Measurements from ENCODE around the gene THSD4. TPM values are rescaled to one million over a fixed set of nuclear protein-coding genes. Genes with fewer than 3 reads are reported as not detected.

THSD4 gene
- total RNA-seq, 2 donors from 2014 or later = 0.08 TPM; not detected in 1

DNA sequence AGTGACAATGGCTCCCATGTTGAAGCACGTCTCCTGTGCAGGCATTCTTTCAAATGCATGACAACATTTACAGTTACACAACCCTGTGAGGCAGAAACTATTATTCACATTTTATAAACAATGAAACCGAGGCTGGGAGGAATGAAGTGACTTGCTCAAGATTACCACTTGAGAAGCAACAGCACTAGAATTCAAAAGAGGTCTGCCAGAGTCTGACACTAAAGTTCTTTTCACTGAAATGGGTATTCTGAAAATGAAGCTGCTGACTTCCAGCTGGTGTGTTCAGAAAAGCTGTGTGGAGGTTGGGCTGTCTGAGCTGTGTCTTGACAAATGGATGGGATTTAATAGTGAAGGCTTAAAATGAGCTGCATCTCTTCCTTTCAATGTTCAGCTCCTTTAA lies 104.4 kb downstream of the THSD4 start:
- Mint-ChIP-seq H3K4me3 (no peak overlapping the region), H3K27ac (no peak overlapping the region), H3K4me1 (no peaks in the 10 kb centered on the region), H3K36me3 (ENCODE audit: low read depth) (no peaks in the 10 kb centered on the region), H3K27me3 (peaks cover 21% of the 10 kb centered on the region), H3K9me3 (no peaks in the 10 kb centered on the region)
- no peak for ATAC-seq (replicated peaks)

DNA sequence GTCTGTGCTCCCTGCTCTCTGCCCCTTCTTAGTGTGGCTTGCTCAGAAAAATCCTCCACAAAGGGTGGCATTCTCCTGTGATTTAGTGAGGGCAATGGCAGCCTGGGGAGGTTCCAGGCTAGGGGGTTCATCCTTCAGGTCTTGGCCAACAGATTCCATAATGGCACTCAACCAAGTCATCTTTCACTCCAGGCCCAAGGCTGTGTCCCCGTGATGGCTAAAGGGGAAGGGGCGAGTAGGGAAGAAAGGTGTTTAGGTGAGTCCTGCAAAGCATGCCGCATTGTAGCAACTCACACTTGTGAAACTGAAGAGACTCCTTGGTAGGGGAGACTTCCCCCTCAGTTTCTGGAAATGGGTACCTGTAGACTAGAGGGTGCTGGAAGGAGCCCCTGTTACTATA lies 105.6 kb downstream of the THSD4 start:
- H3K27ac Mint-ChIP-seq = no peak overlapping the region
- H3K9me3 Mint-ChIP-seq = no peaks in the 10 kb centered on the region
- no peak overlapping the region for H3K4me3 Mint-ChIP-seq
- peaks cover 19% of the 10 kb centered on the region for H3K27me3 Mint-ChIP-seq
- no peak for ATAC-seq (replicated peaks)
- no peaks in the 10 kb centered on the region for H3K36me3 Mint-ChIP-seq (ENCODE audit: low read depth)
- H3K4me1 Mint-ChIP-seq = no peaks in the 10 kb centered on the region

DNA sequence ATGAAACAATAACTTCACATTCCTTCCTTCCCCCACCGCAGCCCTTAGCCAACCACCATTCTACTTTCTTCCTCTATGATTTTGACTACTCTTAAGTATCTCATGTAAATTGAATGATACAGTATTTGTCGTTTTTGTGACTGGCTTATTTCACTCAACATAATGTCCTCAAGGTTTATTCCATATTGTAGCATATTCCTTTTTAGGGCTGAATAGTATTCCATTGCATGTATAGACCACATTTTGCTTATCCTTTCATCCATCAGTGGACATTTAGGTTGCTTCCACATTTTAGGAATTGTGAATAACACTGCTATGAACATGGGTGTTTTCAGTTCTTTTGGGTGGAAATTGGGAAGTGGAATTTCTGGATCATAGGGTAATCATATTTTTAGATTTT lies 106.1 kb downstream of the THSD4 start:
- H3K4me3 Mint-ChIP-seq = no peak overlapping the region
- ATAC-seq (replicated peaks) = no peak
- H3K27ac Mint-ChIP-seq = no peak overlapping the region
- H3K9me3 Mint-ChIP-seq = no peaks in the 10 kb centered on the region
- no peaks in the 10 kb centered on the region for H3K4me1 Mint-ChIP-seq
- H3K36me3 Mint-ChIP-seq (ENCODE audit: low read depth) = no peaks in the 10 kb centered on the region
- H3K27me3 Mint-ChIP-seq = peaks cover 16% of the 10 kb centered on the region

DNA sequence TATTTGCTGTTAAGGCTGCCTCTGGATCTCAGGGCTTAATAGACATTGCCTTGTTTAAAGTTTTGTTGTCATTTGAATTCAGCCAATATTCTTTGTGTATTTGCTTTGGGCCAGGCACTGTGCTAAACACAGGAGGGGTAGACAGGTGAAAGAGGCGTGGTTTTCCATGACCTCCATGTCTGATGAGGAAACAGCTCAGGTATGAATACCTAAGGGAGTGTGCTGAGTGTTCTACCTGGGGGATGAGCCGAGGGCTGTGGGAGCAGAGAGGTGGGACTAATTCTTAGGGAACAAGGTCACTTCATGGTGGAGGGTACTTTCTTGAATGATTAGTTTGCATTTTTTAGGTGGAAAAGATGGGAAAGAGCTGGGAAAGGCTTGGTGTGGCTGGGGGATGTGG lies 108.2 kb downstream of the THSD4 start:
- H3K4me3 Mint-ChIP-seq = no peak overlapping the region
- H3K27ac Mint-ChIP-seq = no peak overlapping the region
- no peaks in the 10 kb centered on the region for H3K36me3 Mint-ChIP-seq (ENCODE audit: low read depth)
- peaks cover 15% of the 10 kb centered on the region for H3K27me3 Mint-ChIP-seq
- H3K9me3 Mint-ChIP-seq = no peaks in the 10 kb centered on the region
- no peaks in the 10 kb centered on the region for H3K4me1 Mint-ChIP-seq
- ATAC-seq (replicated peaks) = no peak

- Mint-ChIP-seq H3K9me3 (no peaks in the 10 kb centered on the region), H3K4me1 (no peaks in the 10 kb centered on the region), H3K4me3 (no peak overlapping the region), H3K36me3 (ENCODE audit: low read depth) (no peaks in the 10 kb centered on the region), H3K27ac (no peak overlapping the region), H3K27me3 (peaks cover 14% of the 10 kb centered on the region)
- no peak for ATAC-seq (replicated peaks)
These were observed 108.8 kb downstream of the THSD4 start for GRCh38 chr15:71224024-71224423.

DNA sequence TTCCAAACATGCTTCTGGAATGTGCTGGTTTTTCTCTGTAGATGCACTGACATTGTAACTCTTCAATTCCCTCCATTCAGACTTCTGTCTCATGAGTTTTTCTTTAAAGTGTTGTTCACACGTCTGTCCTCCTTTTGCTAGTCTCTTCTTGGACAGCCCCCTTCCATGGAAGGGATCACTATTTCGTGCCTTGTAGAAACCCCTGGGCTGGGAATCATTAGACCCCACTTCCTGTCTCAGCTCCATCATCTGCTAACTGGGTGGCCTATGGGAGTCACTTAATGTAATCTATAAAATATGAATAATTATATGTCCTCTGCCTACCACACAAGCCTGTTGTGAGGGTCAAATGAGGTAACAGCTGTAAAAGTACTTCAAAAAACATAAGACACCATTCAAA lies 110.6 kb downstream of the THSD4 start:
- Mint-ChIP-seq H3K9me3 (no peaks in the 10 kb centered on the region), H3K4me1 (no peaks in the 10 kb centered on the region), H3K4me3 (no peak overlapping the region), H3K27ac (no peak overlapping the region), H3K27me3 (peaks cover 19% of the 10 kb centered on the region), H3K36me3 (ENCODE audit: low read depth) (no peaks in the 10 kb centered on the region)
- ATAC-seq (replicated peaks) = no peak

- H3K9me3 Mint-ChIP-seq = no peaks in the 10 kb centered on the region
- H3K27ac Mint-ChIP-seq = no peak overlapping the region
- no peaks in the 10 kb centered on the region for H3K36me3 Mint-ChIP-seq (ENCODE audit: low read depth)
- H3K4me1 Mint-ChIP-seq = no peaks in the 10 kb centered on the region
- ATAC-seq (replicated peaks) = no peak
- H3K27me3 Mint-ChIP-seq = peaks cover 18% of the 10 kb centered on the region
- no peak overlapping the region for H3K4me3 Mint-ChIP-seq
These were observed 111.5 kb downstream of the THSD4 start for GRCh38 chr15:71226536-71227455.

GRCh38 chr15:71228403-71228802 lies 113.1 kb downstream of the THSD4 start:
- no peak overlapping the region for H3K27ac Mint-ChIP-seq
- no peak overlapping the region for H3K4me3 Mint-ChIP-seq
- peaks cover 25% of the 10 kb centered on the region for H3K27me3 Mint-ChIP-seq
- H3K4me1 Mint-ChIP-seq = no peaks in the 10 kb centered on the region
- H3K36me3 Mint-ChIP-seq (ENCODE audit: low read depth) = no peaks in the 10 kb centered on the region
- no peak for ATAC-seq (replicated peaks)
- H3K9me3 Mint-ChIP-seq = no peaks in the 10 kb centered on the region

DNA sequence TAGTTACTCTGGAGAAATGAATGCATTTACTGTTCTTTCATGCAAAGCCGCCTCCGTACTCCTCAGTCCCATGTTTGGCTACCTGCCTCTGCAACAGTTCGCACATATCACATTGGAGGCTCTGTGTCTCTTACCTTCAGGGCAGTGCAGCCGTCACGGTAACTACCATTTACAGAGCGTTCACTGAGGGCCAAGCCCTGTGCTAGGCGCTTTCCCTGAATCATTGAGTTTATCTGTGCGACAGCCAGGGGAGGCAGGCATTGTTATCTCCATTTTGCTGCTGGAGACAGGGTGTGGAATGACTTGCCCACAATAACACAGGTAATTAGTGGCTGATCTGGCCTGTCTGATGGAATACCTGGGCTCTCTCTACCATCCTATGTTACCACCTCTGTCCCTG lies 115.0 kb downstream of the THSD4 start:
- Mint-ChIP-seq H3K4me3 (no peak overlapping the region), H3K9me3 (no peaks in the 10 kb centered on the region), H3K4me1 (no peaks in the 10 kb centered on the region), H3K27me3 (peaks cover 16% of the 10 kb centered on the region), H3K36me3 (ENCODE audit: low read depth) (no peaks in the 10 kb centered on the region), H3K27ac (no peak overlapping the region)
- ATAC-seq (replicated peaks) = no peak

DNA sequence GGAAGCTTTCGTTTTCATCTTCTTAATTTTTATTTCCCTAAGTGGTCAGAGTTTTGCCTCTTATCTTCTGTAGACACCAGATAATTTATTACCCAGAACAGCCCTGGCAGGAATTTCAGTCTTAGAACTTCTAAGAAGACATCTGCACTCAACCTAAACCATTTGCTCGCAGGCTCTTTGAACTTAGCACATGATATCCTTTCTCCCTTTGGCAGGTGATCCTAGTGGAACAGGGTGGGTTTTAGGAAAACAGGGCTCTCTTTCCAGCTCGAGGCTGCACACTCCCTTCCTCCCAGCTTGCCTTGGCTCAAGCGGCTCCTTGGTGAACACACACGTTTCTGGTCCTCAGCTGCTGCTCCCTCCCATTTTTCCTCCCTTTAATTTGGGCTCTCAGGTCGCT lies 116.5 kb downstream of the THSD4 start:
- H3K27me3 Mint-ChIP-seq = peaks cover 20% of the 10 kb centered on the region
- H3K4me3 Mint-ChIP-seq = no peak overlapping the region
- H3K27ac Mint-ChIP-seq = no peak overlapping the region
- no peaks in the 10 kb centered on the region for H3K9me3 Mint-ChIP-seq
- no peaks in the 10 kb centered on the region for H3K36me3 Mint-ChIP-seq (ENCODE audit: low read depth)
- no peak for ATAC-seq (replicated peaks)
- H3K4me1 Mint-ChIP-seq = no peaks in the 10 kb centered on the region

DNA sequence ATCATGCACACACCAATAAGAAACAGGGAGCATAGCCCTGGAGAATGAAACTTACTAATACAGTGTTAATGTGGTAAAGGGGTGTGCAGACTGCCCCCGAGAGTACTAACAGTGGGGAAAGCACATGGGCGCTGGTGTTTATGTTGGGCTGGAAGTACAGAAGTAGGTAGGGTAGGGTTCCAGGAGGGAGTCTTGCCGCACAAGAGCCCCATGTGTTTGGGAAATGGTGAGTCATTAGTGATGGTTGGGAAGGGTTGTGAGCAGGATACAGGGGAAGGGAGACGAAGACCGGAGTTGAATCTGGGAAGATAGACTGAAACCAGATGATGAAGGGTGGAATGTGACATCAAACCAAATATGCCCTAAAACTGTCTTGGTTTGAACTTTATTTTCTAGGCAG lies 117.1 kb downstream of the THSD4 start:
- H3K9me3 Mint-ChIP-seq = no peaks in the 10 kb centered on the region
- no peak overlapping the region for H3K4me3 Mint-ChIP-seq
- H3K27ac Mint-ChIP-seq = no peak overlapping the region
- no peaks in the 10 kb centered on the region for H3K4me1 Mint-ChIP-seq
- peaks cover 25% of the 10 kb centered on the region for H3K27me3 Mint-ChIP-seq
- H3K36me3 Mint-ChIP-seq (ENCODE audit: low read depth) = no peaks in the 10 kb centered on the region
- ATAC-seq (replicated peaks) = no peak

DNA sequence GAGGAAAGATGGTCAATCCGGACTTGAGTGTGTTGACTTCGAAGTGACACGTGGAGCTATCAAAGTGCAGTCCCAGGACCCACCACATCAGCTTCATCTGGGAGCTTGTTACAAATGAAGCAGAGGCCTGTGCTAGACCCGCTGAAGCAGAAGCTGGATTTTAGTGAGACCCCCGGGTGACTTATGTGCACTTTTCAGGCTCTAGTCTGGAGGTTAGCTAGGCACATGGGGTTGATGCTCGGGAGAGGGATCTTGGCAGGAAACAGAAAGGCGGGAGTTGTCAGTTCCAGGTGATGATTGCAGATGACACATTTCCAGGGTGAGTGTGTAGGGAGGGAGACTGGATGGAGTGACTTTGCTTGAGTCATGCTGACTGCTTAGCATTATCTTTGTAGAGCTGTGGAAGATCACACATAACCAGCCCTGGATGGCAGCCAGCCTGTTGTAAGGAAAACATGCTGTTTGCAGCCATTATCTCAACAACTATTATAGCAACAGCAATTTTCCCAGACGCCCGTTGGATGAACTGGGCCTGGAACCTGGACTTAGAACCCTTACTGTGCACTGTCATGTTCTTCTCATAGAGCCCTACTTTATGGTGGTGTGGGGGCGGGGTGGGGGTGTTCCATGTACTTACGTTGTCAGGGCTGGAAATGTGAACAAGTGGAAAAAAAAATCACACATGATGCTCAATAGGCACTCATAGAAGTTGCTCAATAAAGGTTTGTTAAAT lies 122.4 kb downstream of the THSD4 start:
- no peaks in the 10 kb centered on the region for H3K36me3 Mint-ChIP-seq (ENCODE audit: low read depth)
- no peak for ATAC-seq (replicated peaks)
- H3K4me1 Mint-ChIP-seq = no peaks in the 10 kb centered on the region
- H3K27ac Mint-ChIP-seq = no peak overlapping the region
- no peak overlapping the region for H3K4me3 Mint-ChIP-seq
- H3K9me3 Mint-ChIP-seq = no peaks in the 10 kb centered on the region
- H3K27me3 Mint-ChIP-seq = peaks cover 18% of the 10 kb centered on the region

GRCh38 chr15:71238926-71239325 lies 123.7 kb downstream of the THSD4 start:
- H3K4me1 Mint-ChIP-seq = no peaks in the 10 kb centered on the region
- H3K27ac Mint-ChIP-seq = no peak overlapping the region
- ATAC-seq (replicated peaks) = no peak
- no peaks in the 10 kb centered on the region for H3K9me3 Mint-ChIP-seq
- H3K4me3 Mint-ChIP-seq = no peak overlapping the region
- peaks cover 18% of the 10 kb centered on the region for H3K27me3 Mint-ChIP-seq
- no peaks in the 10 kb centered on the region for H3K36me3 Mint-ChIP-seq (ENCODE audit: low read depth)

DNA sequence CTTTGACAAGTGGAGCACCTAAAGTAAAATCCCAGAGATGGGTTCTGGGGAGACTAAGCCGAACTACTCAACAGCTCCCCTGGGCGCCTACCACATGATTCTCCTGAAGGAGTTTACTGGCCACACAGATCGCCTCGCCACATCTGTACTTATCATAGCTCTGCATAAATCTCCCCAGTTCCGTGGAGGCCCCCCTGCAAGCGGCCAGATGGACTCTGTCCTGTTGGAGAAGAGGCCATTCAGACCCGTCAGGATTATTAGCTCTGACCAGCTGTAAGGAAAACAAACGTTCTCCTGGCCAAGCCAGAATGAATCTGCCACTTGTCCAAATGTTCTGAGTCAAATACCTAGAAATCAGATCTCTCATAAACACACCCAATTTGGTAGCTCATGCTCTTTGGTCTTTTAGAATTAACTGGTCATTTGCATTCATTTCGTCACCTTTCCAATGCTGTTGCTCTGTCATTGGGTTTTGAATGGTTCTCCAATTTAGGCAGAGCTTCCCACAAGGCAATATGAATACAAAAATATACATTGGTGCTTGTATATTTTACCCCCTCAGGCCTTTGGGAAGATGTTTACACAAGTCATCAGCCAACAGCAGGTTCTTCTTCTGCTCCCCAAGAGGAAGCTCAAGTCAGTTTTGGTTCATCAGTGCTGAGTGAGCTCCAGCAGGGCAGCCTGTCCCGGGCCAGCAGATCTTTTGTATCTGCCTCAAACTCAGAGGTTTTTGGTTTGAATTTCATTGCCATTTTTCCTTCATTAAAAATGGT lies 124.5 kb downstream of the THSD4 start:
- no peaks in the 10 kb centered on the region for H3K36me3 Mint-ChIP-seq (ENCODE audit: low read depth)
- H3K9me3 Mint-ChIP-seq = no peaks in the 10 kb centered on the region
- peaks cover 18% of the 10 kb centered on the region for H3K27me3 Mint-ChIP-seq
- no peak overlapping the region for H3K27ac Mint-ChIP-seq
- H3K4me3 Mint-ChIP-seq = no peak overlapping the region
- H3K4me1 Mint-ChIP-seq = no peaks in the 10 kb centered on the region
- ATAC-seq (replicated peaks) = no peak

All from activated T-helper 17 cell treated with anti-CD3 and anti-CD28 coated beads, Interleukin-2, amount 50 U/mL, for 72 hours (primary cell).